ENCODE data around the gene OR2K2. TPM values are rescaled to one million over a fixed set of nuclear protein-coding genes. Genes with fewer than 3 reads are reported as not detected.

OR2K2 gene
- total and polyA plus RNA-seq, 4 donors = not detected

- H3K27ac ChIP-seq (ENCODE audit: low read depth in 1 of 2, low read length in 1 of 2) = no peak overlapping the region
- WGBS, 2 donors = 72 to 82% methylated on average over 2 of the region's 2 CpGs
- H3K27me3 ChIP-seq (ENCODE audit: control insufficient read depth in 3 of 3, insufficient read depth in 3 of 3, low read length in 2 of 3) = no peaks in the 10 kb centered on the region
- no peak overlapping the region for H3K4me3 ChIP-seq
- peaks cover 0 to 12% (median 0%) of the 10 kb centered on the region in 5 donors for H3K4me1 ChIP-seq (ENCODE audit: control insufficient read depth in 5 of 5, insufficient read depth in 5 of 5, low read length in 5 of 5)
- no peak for DNase-seq
- no peak overlapping the region for H3K9ac ChIP-seq (ENCODE audit: insufficient read depth in 1 of 2, low read length in 2 of 2)
- TF ChIP-seq CTCF (IDR thresholded peaks at IDR 0.05; ENCODE audit: control extremely low read depth, extremely low read depth) = no peak
- ATAC-seq (ENCODE audit: insufficient read depth, low FRiP score) = no peak
- H3K9me3 ChIP-seq (ENCODE audit: control insufficient read depth in 4 of 4, insufficient read depth in 3 of 4, low read length in 3 of 4) = no peaks in the 10 kb centered on the region
- H3K36me3 ChIP-seq (ENCODE audit: control insufficient read depth in 4 of 4, insufficient read depth in 4 of 4, low read length in 4 of 4) = no peaks in the 10 kb centered on the region
Measured at GRCh38 chr9:111297066-111297824, 32.8 kb downstream of the OR2K2 start.

DNA sequence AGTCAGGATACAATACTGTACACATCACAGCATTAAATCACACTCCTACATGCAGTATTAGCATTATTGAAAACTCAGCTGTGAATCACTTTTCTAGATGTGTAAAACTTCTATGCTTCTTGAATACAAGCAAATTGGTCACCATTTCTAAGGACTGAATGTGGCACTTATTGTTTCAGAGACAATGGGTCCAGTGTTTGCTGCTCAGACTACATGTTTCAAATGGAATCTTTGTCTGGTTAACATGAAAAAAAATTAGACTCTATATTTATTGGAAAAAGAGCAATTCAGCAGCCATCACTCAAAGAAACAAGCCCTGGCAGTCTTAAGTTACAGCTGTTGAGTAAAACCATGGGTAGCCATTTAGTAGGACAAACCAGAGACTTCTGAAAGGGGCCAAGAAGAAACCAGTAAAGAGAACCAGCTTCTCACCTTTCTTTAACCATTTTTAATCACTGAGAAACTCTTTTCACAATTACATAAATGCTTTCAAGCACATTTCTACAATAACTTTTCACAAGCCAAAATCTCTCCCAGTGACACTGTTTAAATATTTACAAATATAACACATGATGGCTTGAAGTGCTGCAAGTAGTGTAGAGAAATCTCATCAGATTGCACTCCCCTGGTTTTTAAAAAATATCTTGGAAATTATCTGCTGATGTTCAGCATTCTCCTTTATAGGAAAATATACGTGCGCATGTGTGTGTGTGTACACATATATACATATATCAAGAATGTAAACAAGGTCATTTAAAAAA lies 35.2 kb downstream of the OR2K2 start:
- no peak overlapping the region for H3K4me3 ChIP-seq
- H3K9ac ChIP-seq (ENCODE audit: insufficient read depth in 1 of 2, low read length in 2 of 2) = no peak overlapping the region
- no peak for TF ChIP-seq CTCF (IDR thresholded peaks at IDR 0.05; ENCODE audit: control extremely low read depth, extremely low read depth)
- H3K36me3 ChIP-seq (ENCODE audit: control insufficient read depth in 4 of 4, insufficient read depth in 4 of 4, low read length in 4 of 4) = no peaks in the 10 kb centered on the region
- DNase-seq (no peak), ATAC-seq (ENCODE audit: insufficient read depth, low FRiP score) (no peak)
- 78 to 91% methylated on average over 2 of the region's 2 CpGs for WGBS, 2 donors
- H3K4me1 ChIP-seq (ENCODE audit: control insufficient read depth in 5 of 5, insufficient read depth in 5 of 5, low read length in 5 of 5) = peaks cover 0 to 12% (median 0%) of the 10 kb centered on the region in 5 donors
- no peaks in the 10 kb centered on the region for H3K27me3 ChIP-seq (ENCODE audit: control insufficient read depth in 3 of 3, insufficient read depth in 3 of 3, low read length in 2 of 3)
- H3K9me3 ChIP-seq (ENCODE audit: control insufficient read depth in 4 of 4, insufficient read depth in 3 of 4, low read length in 3 of 4) = no peaks in the 10 kb centered on the region
- no peak overlapping the region for H3K27ac ChIP-seq (ENCODE audit: low read depth in 1 of 2, low read length in 1 of 2)

DNA sequence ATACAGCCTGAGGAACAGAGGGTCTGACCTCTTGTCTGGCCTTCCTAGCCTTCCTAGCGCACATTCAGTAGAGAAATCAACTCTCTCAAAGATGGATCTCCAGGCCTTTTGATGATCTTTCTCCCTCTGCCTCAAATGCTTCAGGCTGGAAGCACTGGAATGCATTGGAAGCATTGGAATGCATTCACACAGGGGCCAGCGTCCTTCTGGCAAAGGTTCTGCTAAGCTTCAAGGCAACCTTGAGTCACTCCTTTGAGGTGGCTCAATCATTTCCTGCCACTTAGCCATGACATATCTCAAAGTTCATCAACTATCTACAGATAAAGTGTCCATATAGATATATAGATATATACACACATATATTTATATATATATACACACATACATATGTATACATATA lies 42.9 kb downstream of the OR2K2 start:
- H3K27me3 ChIP-seq (ENCODE audit: control insufficient read depth in 3 of 3, insufficient read depth in 3 of 3, low read length in 2 of 3) = no peaks in the 10 kb centered on the region
- H3K9ac ChIP-seq (ENCODE audit: insufficient read depth in 1 of 2, low read length in 2 of 2) = no peak overlapping the region
- H3K9me3 ChIP-seq (ENCODE audit: control insufficient read depth in 4 of 4, insufficient read depth in 3 of 4, low read length in 3 of 4) = peaks cover 0 to 2% (median 0%) of the 10 kb centered on the region in 4 donors
- H3K36me3 ChIP-seq (ENCODE audit: control insufficient read depth in 4 of 4, insufficient read depth in 4 of 4, low read length in 4 of 4) = no peaks in the 10 kb centered on the region
- WGBS, 2 donors = 74 to 75% methylated on average over 2 of the region's 2 CpGs
- no peak overlapping the region for H3K4me3 ChIP-seq
- H3K27ac ChIP-seq (ENCODE audit: low read depth in 1 of 2, low read length in 1 of 2) = no peak overlapping the region
- no peak for TF ChIP-seq CTCF (IDR thresholded peaks at IDR 0.05; ENCODE audit: control extremely low read depth, extremely low read depth)
- DNase-seq (no peak), ATAC-seq (ENCODE audit: insufficient read depth, low FRiP score) (no peak)
- H3K4me1 ChIP-seq (ENCODE audit: control insufficient read depth in 5 of 5, insufficient read depth in 5 of 5, low read length in 5 of 5) = peaks cover 0 to 11% (median 2%) of the 10 kb centered on the region in 5 donors
